ENCODE results near the gene GRB10. TPM values are rescaled to one million over a fixed set of nuclear protein-coding genes. Genes with fewer than 3 reads are reported as not detected.
A peak's percentile ranks its signal among the peaks of the same experiment; 100 is the strongest.

GRB10 gene
- total RNA-seq, 1 experiment from 2014 or later: 68.2 TPM

GRCh38 chr7:50723173-50723572 lies 59.5 kb downstream of the GRB10 start:
- no peak for DNase-seq (ENCODE audit: unreplicated experiment)
- Mint-ChIP-seq H3K27ac (ENCODE audit: low read depth, unreplicated experiment) (no peak overlapping the region), H3K27me3 (ENCODE audit: insufficient read depth, unreplicated experiment) (no peaks in the 10 kb centered on the region), H3K9me3 (ENCODE audit: unreplicated experiment) (no peaks in the 10 kb centered on the region), H3K4me3 (ENCODE audit: unreplicated experiment) (no peak overlapping the region), H3K36me3 (ENCODE audit: insufficient read depth, unreplicated experiment) (no peaks in the 10 kb centered on the region), H3K4me1 (ENCODE audit: insufficient read depth, unreplicated experiment) (peaks cover 17% of the 10 kb centered on the region)
- TF ChIP-seq, protein P1, sequence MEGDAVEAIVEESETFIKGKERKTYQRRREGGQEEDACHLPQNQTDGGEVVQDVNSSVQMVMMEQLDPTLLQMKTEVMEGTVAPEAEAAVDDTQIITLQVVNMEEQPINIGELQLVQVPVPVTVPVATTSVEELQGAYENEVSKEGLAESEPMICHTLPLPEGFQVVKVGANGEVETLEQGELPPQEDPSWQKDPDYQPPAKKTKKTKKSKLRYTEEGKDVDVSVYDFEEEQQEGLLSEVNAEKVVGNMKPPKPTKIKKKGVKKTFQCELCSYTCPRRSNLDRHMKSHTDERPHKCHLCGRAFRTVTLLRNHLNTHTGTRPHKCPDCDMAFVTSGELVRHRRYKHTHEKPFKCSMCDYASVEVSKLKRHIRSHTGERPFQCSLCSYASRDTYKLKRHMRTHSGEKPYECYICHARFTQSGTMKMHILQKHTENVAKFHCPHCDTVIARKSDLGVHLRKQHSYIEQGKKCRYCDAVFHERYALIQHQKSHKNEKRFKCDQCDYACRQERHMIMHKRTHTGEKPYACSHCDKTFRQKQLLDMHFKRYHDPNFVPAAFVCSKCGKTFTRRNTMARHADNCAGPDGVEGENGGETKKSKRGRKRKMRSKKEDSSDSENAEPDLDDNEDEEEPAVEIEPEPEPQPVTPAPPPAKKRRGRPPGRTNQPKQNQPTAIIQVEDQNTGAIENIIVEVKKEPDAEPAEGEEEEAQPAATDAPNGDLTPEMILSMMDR (IDR thresholded peaks at IDR 0.05; ENCODE audit: unreplicated experiment): no peak
- CTCF ChIA-PET: interaction anchor here (0.7 kb wide), 1 partner anchor 427 kb away, joined by 3 read pairs; no protein-coding TSS in a partner anchor
- intact Hi-C loops (cut with micrococcal nuclease): no loop called here
- POLR2A ChIA-PET: interaction anchor here (0.9 kb wide), 1 partner anchor 11 kb away, joined by 3 read pairs; no protein-coding TSS in a partner anchor
- no TSS peak for BruUV-seq (replicated peaks)

GRCh38 chr7:50721661-50722259 lies 60.9 kb downstream of the GRB10 start:
- CTCF ChIA-PET: interaction anchor here (0.7 to 1.5 kb wide), 2 partner anchors 346 to 439 kb away, joined by 3 read pairs; no protein-coding TSS in a partner anchor

DNA sequence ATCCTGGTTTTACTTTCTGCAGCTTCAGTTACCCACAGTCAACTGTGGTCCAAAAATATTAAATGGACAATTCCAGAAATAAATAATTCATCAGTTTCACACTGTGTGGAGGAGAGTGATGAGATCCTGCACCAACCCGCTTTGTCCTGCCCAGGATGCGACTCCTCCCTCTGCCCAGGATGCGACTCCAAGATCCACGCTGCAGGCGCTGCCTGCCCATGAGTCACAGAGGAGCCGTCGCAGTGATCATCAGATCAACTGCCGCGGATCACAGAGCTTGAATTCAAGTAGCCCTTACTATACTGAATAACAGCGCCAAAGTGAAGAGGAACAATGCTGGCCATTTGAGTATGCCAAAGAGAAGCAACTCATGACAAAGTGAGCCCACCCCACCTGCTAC lies 61.5 kb downstream of the GRB10 start:
- Mint-ChIP-seq H3K9me3 (ENCODE audit: unreplicated experiment) (no peaks in the 10 kb centered on the region), H3K36me3 (ENCODE audit: insufficient read depth, unreplicated experiment) (no peaks in the 10 kb centered on the region), H3K4me1 (ENCODE audit: insufficient read depth, unreplicated experiment) (peaks cover 22% of the 10 kb centered on the region), H3K4me3 (ENCODE audit: unreplicated experiment) (no peak overlapping the region), H3K27ac (ENCODE audit: low read depth, unreplicated experiment) (no peak overlapping the region), H3K27me3 (ENCODE audit: insufficient read depth, unreplicated experiment) (no peaks in the 10 kb centered on the region)
- intact Hi-C loops (cut with micrococcal nuclease): no loop called here
- no TSS peak for BruUV-seq (replicated peaks)
- peak; percentile 71 for DNase-seq (ENCODE audit: unreplicated experiment)
- POLR2A ChIA-PET: no interaction called here
- TF ChIP-seq, protein P1 (IDR thresholded peaks at IDR 0.05; ENCODE audit: unreplicated experiment): no peak
- CTCF ChIA-PET: interaction anchor here (0.7 to 1.5 kb wide), 2 partner anchors 346 to 440 kb away, joined by 3 read pairs; no protein-coding TSS in a partner anchor

More at GRCh38 chr7:50721661-50722259, 60.9 kb downstream of the GRB10 start:
- POLR2A ChIA-PET: no interaction called here
- intact Hi-C loops (cut with micrococcal nuclease): no loop called here
- Mint-ChIP-seq H3K36me3 (ENCODE audit: insufficient read depth, unreplicated experiment) (no peaks in the 10 kb centered on the region), H3K27ac (ENCODE audit: low read depth, unreplicated experiment) (no peak overlapping the region), H3K4me1 (ENCODE audit: insufficient read depth, unreplicated experiment) (peaks cover 17% of the 10 kb centered on the region), H3K27me3 (ENCODE audit: insufficient read depth, unreplicated experiment) (no peaks in the 10 kb centered on the region), H3K9me3 (ENCODE audit: unreplicated experiment) (no peaks in the 10 kb centered on the region), H3K4me3 (ENCODE audit: unreplicated experiment) (no peak overlapping the region)
- TF ChIP-seq, protein P1 (IDR thresholded peaks at IDR 0.05; ENCODE audit: unreplicated experiment): no peak
- DNase-seq (ENCODE audit: unreplicated experiment): peak; percentile 25
- BruUV-seq (replicated peaks): no TSS peak

GRCh38 chr7:50720295-50720694 lies 62.4 kb downstream of the GRB10 start:
- DNase-seq (ENCODE audit: unreplicated experiment): no peak
- Mint-ChIP-seq H3K9me3 (ENCODE audit: unreplicated experiment) (no peaks in the 10 kb centered on the region), H3K27ac (ENCODE audit: low read depth, unreplicated experiment) (no peak overlapping the region), H3K27me3 (ENCODE audit: insufficient read depth, unreplicated experiment) (no peaks in the 10 kb centered on the region), H3K36me3 (ENCODE audit: insufficient read depth, unreplicated experiment) (no peaks in the 10 kb centered on the region), H3K4me3 (ENCODE audit: unreplicated experiment) (no peak overlapping the region), H3K4me1 (ENCODE audit: insufficient read depth, unreplicated experiment) (peaks cover 28% of the 10 kb centered on the region)
- BruUV-seq (replicated peaks): no TSS peak
- POLR2A ChIA-PET: interaction anchor here (1.5 kb wide), 1 partner anchor 10 kb away, joined by 3 read pairs; no protein-coding TSS in a partner anchor
- CTCF ChIA-PET: interaction anchor here (1.5 kb wide), 1 partner anchor 440 kb away, joined by 3 read pairs; no protein-coding TSS in a partner anchor
- intact Hi-C loops (cut with micrococcal nuclease): no loop called here
- TF ChIP-seq, protein P1 (IDR thresholded peaks at IDR 0.05; ENCODE audit: unreplicated experiment): no peak
